ENCODE results near the gene ARHGAP30. TPM values are rescaled to one million over a fixed set of nuclear protein-coding genes. Genes with fewer than 3 reads are reported as not detected.

Gene ARHGAP30
- total RNA-seq, 1 donor from 2014 or later: 4.6 TPM

- peak; percentile 98 for DNase-seq (ENCODE audit: low spot score)
Observed at GRCh38 chr1:161013488-161014230, 56.0 kb downstream of the ARHGAP30 start.

GRCh38 chr1:161013131-161013487 is 56.6 kb downstream of the ARHGAP30 start:
- DNase-seq (ENCODE audit: low spot score): peak; percentile 42

- no peak for DNase-seq (ENCODE audit: low spot score)
Observed at GRCh38 chr1:161012420-161012819, 57.3 kb downstream of the ARHGAP30 start.

- no peak for DNase-seq (ENCODE audit: low spot score)
Observed at GRCh38 chr1:161009602-161010211, 60.0 kb downstream of the ARHGAP30 start.

- peak; percentile 74 for DNase-seq (ENCODE audit: low spot score)
Observed at GRCh38 chr1:161008869-161009510, 60.7 kb downstream of the ARHGAP30 start.

- DNase-seq (ENCODE audit: low spot score): no peak
Observed at GRCh38 chr1:161007369-161007768, 62.3 kb downstream of the ARHGAP30 start.

- DNase-seq (ENCODE audit: low spot score): no peak
Observed at GRCh38 chr1:161006563-161006962, 63.1 kb downstream of the ARHGAP30 start.

GRCh38 chr1:161001525-161001924 is 68.2 kb downstream of the ARHGAP30 start:
- DNase-seq (ENCODE audit: low spot score): no peak

- DNase-seq (ENCODE audit: low spot score): no peak
Observed at GRCh38 chr1:161000736-161001480, 68.8 kb downstream of the ARHGAP30 start.

- no peak for DNase-seq (ENCODE audit: low spot score)
Observed at GRCh38 chr1:160999376-160999775, 70.3 kb downstream of the ARHGAP30 start.

- DNase-seq (ENCODE audit: low spot score): peak; percentile 91
Observed at GRCh38 chr1:160997323-160998038, 72.2 kb downstream of the ARHGAP30 start.

Other genes starting within 250 kb of the ARHGAP30 start
- 1.9 TPM for gene CD244, start 207.0 kb downstream of the ARHGAP30 start, total RNA-seq (ENCODE audit: insufficient read depth, low replicate concordance)
- gene ITLN1, start 184.7 kb downstream of the ARHGAP30 start, total RNA-seq (ENCODE audit: insufficient read depth, low replicate concordance): 2.2 TPM
- not detected for gene ITLN2, start 115.1 kb downstream of the ARHGAP30 start, total RNA-seq (ENCODE audit: insufficient read depth, low replicate concordance)
- gene F11R, start 48.7 kb downstream of the ARHGAP30 start, total RNA-seq (ENCODE audit: insufficient read depth, low replicate concordance): 30.6 TPM
- 40.9 TPM for gene TSTD1, start 30.9 kb downstream of the ARHGAP30 start, total RNA-seq (ENCODE audit: insufficient read depth, low replicate concordance)
- gene USF1, start 23.9 kb downstream of the ARHGAP30 start, total RNA-seq (ENCODE audit: insufficient read depth, low replicate concordance): 33.9 TPM
- 6.3 TPM for gene NECTIN4, start 19.7 kb upstream of the ARHGAP30 start, total RNA-seq (ENCODE audit: insufficient read depth, low replicate concordance)
- gene KLHDC9, start 28.5 kb upstream of the ARHGAP30 start, total RNA-seq (ENCODE audit: insufficient read depth, low replicate concordance): 10.6 TPM
- gene PFDN2, start 48.1 kb upstream of the ARHGAP30 start, total RNA-seq (ENCODE audit: insufficient read depth, low replicate concordance): 2.4 TPM
- gene NIT1, start 48.2 kb upstream of the ARHGAP30 start, total RNA-seq (ENCODE audit: insufficient read depth, low replicate concordance): 30.6 TPM
- gene DEDD, start 62.8 kb upstream of the ARHGAP30 start, total RNA-seq (ENCODE audit: insufficient read depth, low replicate concordance): 20.9 TPM
- 96.8 TPM for gene UFC1, start 84.1 kb upstream of the ARHGAP30 start, total RNA-seq (ENCODE audit: insufficient read depth, low replicate concordance)
- gene USP21, start 89.6 kb upstream of the ARHGAP30 start, total RNA-seq (ENCODE audit: insufficient read depth, low replicate concordance): 30.1 TPM
- gene PPOX, start 96.5 kb upstream of the ARHGAP30 start, total RNA-seq (ENCODE audit: insufficient read depth, low replicate concordance): 17.3 TPM
- 9.1 TPM for gene B4GALT3, start 107.6 kb upstream of the ARHGAP30 start, total RNA-seq (ENCODE audit: insufficient read depth, low replicate concordance)
- 7.5 TPM for gene ADAMTS4, start 129.2 kb upstream of the ARHGAP30 start, total RNA-seq (ENCODE audit: insufficient read depth, low replicate concordance)
- gene NDUFS2, start 132.5 kb upstream of the ARHGAP30 start, total RNA-seq (ENCODE audit: insufficient read depth, low replicate concordance): 35.2 TPM
- 52.5 TPM for gene FCER1G, start 145.4 kb upstream of the ARHGAP30 start, total RNA-seq (ENCODE audit: insufficient read depth, low replicate concordance)
- gene APOA2, start 153.7 kb upstream of the ARHGAP30 start, total RNA-seq (ENCODE audit: insufficient read depth, low replicate concordance): not detected
- gene TOMM40L, start 156.2 kb upstream of the ARHGAP30 start, total RNA-seq (ENCODE audit: insufficient read depth, low replicate concordance): 7.5 TPM
- gene NR1I3, start 168.3 kb upstream of the ARHGAP30 start, total RNA-seq (ENCODE audit: insufficient read depth, low replicate concordance): 0.48 TPM
- 8.2 TPM for gene PCP4L1, start 188.9 kb upstream of the ARHGAP30 start, total RNA-seq (ENCODE audit: insufficient read depth, low replicate concordance)
- 0.48 TPM for gene MPZ, start 240.1 kb upstream of the ARHGAP30 start, total RNA-seq (ENCODE audit: insufficient read depth, low replicate concordance)
- 35.9 TPM for gene SDHC, start 244.5 kb upstream of the ARHGAP30 start, total RNA-seq (ENCODE audit: insufficient read depth, low replicate concordance)

Data from umbilical cord (tissue), 2 donors.